Measurements from ENCODE around the gene SLIT3. TPM values are rescaled to one million over a fixed set of nuclear protein-coding genes. Genes with fewer than 3 reads are reported as not detected.

SLIT3 gene
- total and polyA plus RNA-seq, 2 donors (not counting 3 experiments of a cell fraction or from before 2014, with no cell fraction given): 0.90 to 1.0 TPM

- ChIA-PET POLR2A (no interaction called here), CTCF (interaction anchor here (1.3 kb wide), 2 partner anchors 10 to 12 kb away, joined by 3 to 4 read pairs; no protein-coding TSS in a partner anchor)
- Histone ChIP-seq H3K4me1 (ENCODE audit: control insufficient read depth, extremely low read depth, insufficient read depth, low read length) (no peaks in the 10 kb centered on the region), H3K9me3 (replicated peaks; ENCODE audit: control insufficient read depth, insufficient read depth, low read length) (no peaks in the 10 kb centered on the region), H2AFZ (ENCODE audit: low read depth, low read length) (no peak overlapping the region), H3K27me3 (ENCODE audit: control insufficient read depth in 2 of 2, insufficient read depth in 2 of 2, low read length in 2 of 2) (no peaks in the 10 kb centered on the region), H3K9ac (replicated peaks; ENCODE audit: extremely low read depth, insufficient read depth, low read length) (no peak overlapping the region), H3K4me3 (replicated peaks in 1 of 3; ENCODE audit: insufficient read depth in 1 of 3, low read depth in 1 of 3, low read length in 3 of 3) (no peak overlapping the region), H3K9me1 (replicated peaks; ENCODE audit: control insufficient read depth, extremely low read depth, insufficient read depth, low read length) (no peaks in the 10 kb centered on the region), H4K20me1 (replicated peaks; ENCODE audit: control insufficient read depth, extremely low read depth, insufficient read depth, low read length) (no peaks in the 10 kb centered on the region), H3K27ac (ENCODE audit: insufficient read depth, low read depth, low read length) (no peak overlapping the region), H3K4me2 (ENCODE audit: insufficient read depth, low read length) (no peak overlapping the region), H3K36me3 (ENCODE audit: control insufficient read depth in 2 of 2, extremely low read depth in 1 of 2, insufficient read depth in 2 of 2, low read length in 2 of 2) (no peaks in the 10 kb centered on the region), H3K79me2 (ENCODE audit: control insufficient read depth, insufficient read depth, low read length) (no peaks in the 10 kb centered on the region)
- FAIRE-seq (no peak), DNase-seq (ENCODE audit: low read depth, low spot score) (no peak)
- dilution Hi-C loops (cut with MboI; ENCODE audit: extremely low pct_ligation_motif_present, low sequenced_read_pairs) (no loop called here), intact Hi-C loops (cut with micrococcal nuclease) (no loop called here)
- no TSS peak for BruUV-seq (replicated peaks)
- no peak for TF ChIP-seq FOS (IDR thresholded peaks at IDR 0.05; ENCODE audit: borderline replicate concordance, insufficient read depth, low read length)
- TF ChIP-seq JUN (IDR thresholded peaks at IDR 0.05; ENCODE audit: borderline replicate concordance, insufficient read depth, insufficient read length, low read depth): no peak
- no peak for TF ChIP-seq MAX (IDR thresholded peaks at IDR 0.05; ENCODE audit: insufficient read depth, insufficient read length)
- TF ChIP-seq EZH2 (IDR thresholded peaks at IDR 0.05; ENCODE audit: borderline replicate concordance, low read depth, low read length, severe bottlenecking): no peak
- no peak for TF ChIP-seq POLR2A (IDR thresholded peaks at IDR 0.05; ENCODE audit: low read depth, low read length)
- TF ChIP-seq POLR2AphosphoS5 (IDR thresholded peaks at IDR 0.05; ENCODE audit: insufficient read depth, low read depth, low read length): no peak
- TF ChIP-seq CTCF (IDR thresholded peaks at IDR 0.05; ENCODE audit: extremely low read depth in 1 of 2, insufficient read depth in 1 of 2, low read depth in 1 of 2, low read length in 2 of 2): no peak
These were observed 632.9 kb downstream of the SLIT3 start for GRCh38 chr5:168668078-168668477.
